Hematopoietic multipotent progenitor cell treated with erythropoietin and hydrocortisone succinate and interleukin-3 and kit ligand, for 6 days (in vitro differentiated cells): Measurements from ENCODE around the gene NINJ1.

ENCODE experiments used
- DNase-seq: peaks from one replicate; pipeline ENCODE4 v3.0.0-alpha.2; 2015

NINJ1 gene

DNA sequence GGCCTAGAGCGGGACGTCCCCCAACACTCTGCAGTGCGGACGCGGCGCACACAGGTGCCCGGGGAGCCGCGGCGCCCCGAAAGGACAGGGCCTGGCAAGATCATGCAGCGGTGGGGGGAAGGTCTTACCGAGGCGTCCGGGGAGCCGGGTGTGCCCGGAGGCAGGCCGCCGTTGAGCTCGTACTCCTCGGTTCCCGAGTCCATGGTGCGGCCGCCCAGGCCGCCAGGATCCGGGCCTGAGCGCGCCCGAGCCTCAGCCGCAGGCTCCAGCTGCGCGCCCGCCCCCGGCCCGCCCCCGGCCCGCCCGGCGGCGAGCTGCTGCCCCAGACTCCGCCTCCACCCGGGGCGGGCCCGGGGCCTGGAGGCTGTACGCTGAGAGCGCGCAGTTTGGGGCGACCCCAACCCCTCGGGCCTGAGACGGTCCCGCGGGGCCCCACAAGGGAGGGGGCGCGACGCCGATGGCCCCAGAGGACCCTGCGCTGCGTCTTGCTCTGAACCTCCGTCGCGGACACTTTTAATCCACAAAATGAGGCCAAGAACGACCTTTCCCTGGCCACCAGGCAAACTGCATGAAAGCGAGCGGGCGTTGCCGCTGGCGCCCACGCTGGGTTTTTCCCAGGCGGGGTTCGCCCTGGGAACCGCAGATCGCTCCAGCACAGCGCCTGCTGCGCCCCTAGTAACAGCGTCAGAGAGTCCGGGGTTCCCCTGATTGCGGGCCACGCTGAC, at the start of gene NINJ1:
NINJ1 (minus strand) TSS at position 237 of the 725 bp plus-strand sequence; CDS start at position 203, 34 bp downstream.
- peak; percentile 79 for DNase-seq

DNA sequence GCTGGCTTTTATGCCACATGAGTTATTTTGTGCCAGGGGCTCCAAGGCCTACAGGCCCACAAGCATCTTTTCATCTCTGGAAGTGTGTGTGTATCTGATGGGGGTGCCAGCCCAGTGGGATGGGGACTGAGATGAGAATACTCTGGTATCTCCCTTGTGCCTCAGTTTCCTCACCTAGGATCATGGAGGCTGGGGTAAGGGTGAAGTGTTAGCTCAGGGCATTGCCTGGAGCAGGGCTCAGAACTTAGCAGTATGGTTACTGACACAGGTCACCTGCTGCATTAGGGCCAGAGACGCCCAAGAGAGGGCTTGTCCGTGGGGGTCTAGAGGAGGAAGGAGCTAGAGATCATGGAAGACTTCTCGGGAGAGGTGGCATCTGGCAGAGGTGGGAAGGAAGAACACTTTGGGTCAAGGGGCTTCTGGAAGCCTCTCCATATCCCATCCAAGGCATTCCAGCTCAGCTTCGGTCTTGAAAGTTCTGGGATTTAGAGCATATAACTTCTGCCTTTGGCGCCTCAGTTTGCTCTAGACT, 49.1 kb upstream of the NINJ1 start:
- no peak for DNase-seq

GRCh38 chr9:93182572-93182971, 48.5 kb upstream of the NINJ1 start:
- DNase-seq = no peak

GRCh38 chr9:93181672-93182435, 47.8 kb upstream of the NINJ1 start:
- DNase-seq = no peak

- DNase-seq = no peak
Observed at GRCh38 chr9:93180938-93181337, 46.9 kb upstream of the NINJ1 start.

DNA sequence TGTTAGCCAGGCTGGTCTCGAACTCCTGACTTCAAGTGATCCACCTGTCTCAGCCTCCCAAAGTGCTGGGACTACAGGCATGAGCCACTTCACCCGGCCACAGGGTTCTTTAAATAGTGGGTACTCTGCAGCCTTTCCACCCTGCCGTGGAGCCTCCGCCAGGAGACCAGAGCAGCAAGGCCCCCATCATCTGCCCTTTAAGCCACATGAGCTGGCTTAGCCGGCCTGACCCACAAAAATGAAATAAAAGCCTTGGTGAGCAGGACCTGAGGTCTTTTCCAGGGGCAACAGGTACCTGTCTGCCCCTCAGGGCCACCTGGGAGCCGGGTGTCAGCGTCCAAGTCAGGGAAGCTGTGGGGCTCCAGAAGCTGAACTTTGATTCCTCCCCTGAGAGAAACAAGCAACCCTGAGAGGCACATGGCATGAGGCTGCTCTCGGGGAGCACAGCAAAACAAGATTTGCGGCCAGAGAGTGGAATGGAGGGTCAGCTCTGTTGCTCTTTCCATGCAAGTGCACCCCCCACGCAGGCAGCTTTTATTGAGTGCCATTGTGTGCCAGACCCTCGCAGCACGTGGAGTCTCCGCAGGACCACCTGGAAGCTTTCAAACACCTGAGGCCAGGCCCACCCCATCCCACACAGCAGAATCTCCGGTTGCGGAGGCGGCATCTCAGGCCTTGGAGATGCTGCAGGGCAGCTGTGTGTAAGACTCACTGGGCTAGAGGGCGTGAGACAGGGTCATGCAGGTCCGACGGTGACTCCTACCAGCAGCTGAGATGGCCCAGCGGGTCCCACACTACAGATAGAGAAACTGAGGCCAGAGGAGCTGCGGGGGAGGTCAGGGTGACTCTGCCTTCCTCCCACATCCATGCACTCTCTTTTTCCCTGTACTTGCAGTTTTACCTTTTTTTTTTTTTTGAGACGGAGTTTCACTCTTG, 45.1 kb upstream of the NINJ1 start:
- DNase-seq = no peak

DNA sequence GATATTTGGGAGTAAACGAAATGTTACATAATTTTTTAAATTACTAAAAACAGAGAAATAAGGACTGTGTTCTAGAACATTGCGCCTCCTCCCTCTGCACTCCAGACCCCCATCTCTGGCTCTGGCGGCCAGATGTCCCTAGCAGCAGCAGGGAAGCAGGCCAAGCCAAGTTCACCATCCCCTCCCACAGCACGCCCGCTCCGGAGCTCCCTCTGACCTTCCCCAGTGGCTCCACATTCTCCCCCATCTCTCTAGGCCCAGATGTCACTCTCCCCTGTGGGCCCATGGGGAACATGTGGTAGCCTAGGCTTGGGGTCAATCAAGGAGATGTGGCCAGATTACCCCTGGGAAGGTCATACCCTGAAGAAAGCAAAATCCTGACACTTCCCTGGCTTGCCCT, 43.6 kb upstream of the NINJ1 start:
- no peak for DNase-seq

DNA sequence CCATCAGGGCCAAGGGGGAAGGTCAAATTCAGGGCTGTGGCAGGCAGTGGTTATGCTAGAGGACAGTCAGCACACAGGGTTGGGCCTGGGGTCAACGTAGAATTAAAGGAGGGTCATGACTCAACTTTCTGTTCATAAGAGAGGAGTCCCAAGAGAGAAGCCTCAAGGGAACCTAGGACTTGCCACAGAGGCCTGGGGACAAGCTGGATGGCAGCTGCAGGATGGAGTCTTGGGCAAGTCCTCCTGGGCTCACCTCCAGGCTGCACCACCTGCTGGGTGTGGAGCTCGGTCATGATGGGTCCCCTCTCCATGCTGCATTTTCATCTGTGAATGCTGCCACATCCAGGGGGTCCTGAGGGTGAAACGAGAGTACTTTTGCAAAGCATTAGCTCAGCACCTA, 40.9 kb upstream of the NINJ1 start:
- DNase-seq = no peak

DNA sequence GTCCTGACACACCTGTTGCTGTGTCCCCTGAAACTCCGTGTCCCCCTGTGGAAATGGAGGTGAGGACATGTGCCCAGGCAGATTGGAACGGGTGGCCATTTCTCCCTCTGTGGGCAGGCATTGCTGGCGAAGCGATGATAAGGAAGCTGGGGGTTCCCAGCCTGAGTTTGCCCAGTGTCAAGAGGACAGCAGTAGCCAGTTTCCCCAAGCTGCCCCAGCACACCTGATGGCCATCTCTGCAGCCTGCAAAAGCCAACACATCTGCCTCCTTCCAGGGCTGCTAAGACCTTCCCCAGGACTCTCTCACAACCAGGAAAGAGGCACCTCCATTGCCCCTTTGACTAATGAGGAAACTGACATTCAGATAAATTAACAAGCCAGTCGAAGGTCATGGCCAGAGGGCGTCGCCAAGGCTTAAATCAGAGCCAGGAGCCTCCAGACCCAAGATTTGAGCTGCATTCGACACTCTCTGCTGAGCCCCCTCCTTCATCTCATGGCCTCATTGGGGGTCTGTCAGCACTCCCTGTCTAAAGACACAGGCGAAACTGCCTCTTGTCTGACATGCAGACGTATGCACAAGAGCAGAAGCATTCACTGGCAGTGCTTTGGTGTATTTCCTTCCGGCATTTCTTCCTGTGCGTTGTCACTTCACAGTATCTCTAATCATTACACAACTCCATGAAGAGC, 39.5 kb upstream of the NINJ1 start:
- no peak for DNase-seq

DNA sequence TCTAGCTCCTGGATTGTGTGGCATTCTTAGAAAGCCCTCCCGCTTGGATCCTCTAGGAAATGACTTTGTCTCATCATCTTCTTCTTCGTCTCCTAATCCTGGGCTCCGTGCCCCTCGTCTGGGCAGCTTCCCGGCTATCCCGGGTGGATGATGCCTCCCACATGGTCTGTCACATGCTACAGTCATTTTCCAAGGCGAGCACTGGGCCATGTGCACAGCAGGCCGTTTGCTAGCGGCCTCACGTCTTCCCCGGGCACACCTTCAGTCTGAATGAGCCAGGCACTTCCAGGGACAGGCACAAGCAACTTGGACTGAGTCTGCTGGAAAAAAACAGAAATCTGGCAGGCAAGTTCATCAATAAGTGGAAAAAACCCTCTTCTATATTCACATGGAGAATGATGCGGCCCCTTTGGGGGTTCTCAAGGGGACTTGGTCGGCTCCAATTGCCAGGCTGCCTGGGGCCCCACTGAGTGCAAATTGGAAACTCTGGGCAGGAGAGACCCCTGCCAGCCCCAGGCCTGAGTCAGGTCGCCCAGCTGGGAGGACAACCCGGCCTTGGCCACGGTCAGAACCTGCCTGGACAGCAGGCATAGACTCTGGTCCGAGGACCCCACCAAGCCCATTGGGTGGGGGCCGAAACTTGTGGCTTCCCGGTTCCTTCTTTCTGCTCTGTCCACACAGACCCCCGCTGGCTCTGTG, 38.8 kb upstream of the NINJ1 start:
- no peak for DNase-seq

DNA sequence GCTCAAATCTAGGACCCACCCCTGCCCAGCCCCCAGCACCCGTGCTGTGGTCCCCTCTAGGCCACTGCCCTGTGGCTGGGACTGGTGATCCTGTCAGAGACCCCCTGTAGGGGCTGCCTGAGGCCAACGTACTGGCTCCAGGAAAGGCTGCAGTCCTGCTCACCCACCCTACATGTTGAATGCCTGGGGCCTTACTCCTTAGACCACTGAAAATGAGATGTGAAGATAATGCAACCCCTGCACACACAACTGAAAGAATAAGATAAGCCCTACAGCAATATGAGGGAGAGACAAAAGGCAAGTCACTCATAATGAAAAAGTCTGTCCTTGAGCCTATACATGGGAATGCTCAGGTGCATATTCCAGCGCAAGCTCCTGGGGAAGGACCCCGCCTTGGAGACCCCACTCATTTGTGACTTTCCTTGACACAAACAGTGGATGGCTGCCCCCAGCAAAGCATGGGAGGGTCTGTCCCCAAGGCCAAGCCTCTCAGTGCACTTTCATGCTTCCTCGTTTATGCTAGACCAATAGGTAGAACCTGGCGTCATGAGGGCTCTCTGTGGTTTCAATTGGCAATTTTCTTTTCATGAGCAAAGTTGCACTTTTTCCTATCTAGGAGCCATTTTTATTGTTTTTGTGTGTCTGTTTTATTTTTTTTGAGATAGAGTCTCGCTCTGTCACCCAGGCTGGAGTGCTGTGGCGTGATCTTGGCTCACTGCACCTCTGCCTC, 37.4 kb upstream of the NINJ1 start:
- DNase-seq = peak; percentile 71

- no peak for DNase-seq
Observed at GRCh38 chr9:93170571-93170970, 36.5 kb upstream of the NINJ1 start.

GRCh38 chr9:93169444-93169843, 35.4 kb upstream of the NINJ1 start:
- no peak for DNase-seq

DNA sequence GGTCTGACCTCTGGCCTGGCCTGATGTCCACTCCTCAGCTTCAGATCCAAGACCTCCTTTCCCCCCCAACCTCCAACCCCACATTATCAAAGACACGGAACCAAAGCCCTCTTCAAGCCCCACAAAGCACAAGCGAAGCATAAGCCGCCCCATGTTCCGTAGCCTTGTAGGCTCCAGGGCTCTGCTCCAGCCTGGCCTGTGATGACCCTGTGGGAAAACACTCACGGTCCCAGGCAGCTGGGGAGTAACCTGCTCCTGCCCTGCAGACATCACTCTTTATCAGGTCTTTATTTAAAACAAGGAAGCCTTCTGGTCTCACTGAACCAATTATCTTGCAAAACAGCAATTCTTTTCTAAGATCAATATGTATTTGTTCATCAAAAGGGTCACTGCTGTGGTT, 34.5 kb upstream of the NINJ1 start:
- DNase-seq = no peak

GRCh38 chr9:93167838-93168237, 33.8 kb upstream of the NINJ1 start:
- no peak for DNase-seq

- no peak for DNase-seq
Observed at GRCh38 chr9:93167185-93167584, 33.1 kb upstream of the NINJ1 start.

- DNase-seq = peak; percentile 31
Observed at GRCh38 chr9:93166699-93167098, 32.6 kb upstream of the NINJ1 start.

DNA sequence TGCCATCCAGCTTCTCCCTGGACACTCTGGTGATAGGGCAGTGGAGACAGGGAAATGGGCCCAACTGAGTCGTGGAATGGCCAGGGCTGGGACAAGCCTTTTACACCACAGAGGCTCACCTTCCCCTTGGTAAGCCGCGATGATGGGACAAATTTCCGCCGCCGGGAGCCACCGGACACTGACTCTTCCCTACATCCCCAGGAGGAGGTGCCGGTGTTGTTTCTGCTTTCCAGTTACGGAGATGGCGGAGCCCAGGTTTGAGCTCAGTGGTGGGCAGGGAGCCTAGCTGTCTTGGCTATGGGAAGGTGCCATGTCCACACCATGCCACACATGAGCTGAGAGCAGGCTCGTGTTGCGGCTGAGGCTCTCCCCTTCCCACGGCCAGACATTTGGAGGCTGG, 30.0 kb upstream of the NINJ1 start:
- no peak for DNase-seq

GRCh38 chr9:93161786-93162562, 27.9 kb upstream of the NINJ1 start:
- DNase-seq = no peak
